ENCODE measurements around the gene KCNQ5.
"Not testable (repeated sequence)": the region's sequence is repeated elsewhere in the genome, so short reads cannot be mapped to it uniquely, and the experiment has no call there.

Gene KCNQ5

DNA sequence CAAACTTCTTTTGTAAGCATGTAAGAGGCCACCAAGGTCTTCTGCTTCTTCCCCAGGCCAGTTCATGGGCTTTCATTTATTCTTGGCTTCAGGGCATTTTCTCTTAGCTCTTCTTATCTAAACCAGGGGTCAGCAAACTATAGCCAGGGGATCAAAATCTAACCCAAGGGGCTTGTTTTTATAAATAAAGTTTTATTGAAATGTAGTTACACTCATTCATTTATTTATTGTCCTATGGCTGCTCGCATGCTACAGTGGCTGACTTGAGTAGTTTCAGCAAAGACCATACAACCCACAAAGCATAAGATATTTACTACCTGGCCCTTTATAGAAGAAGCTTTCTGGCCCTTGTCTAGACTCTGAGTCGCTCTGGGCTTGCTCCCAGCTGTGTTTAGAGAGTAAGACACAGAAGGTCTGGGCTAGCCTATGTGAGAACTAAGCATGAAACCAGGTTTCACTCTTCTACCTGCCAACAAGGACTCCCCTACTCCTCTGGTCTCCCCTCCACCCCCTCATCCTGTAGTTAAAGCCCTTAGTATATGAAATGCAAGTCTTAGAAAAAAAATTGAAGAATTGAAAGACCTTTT lies 560.2 kb downstream of the KCNQ5 start:
- H3K4me2 ChIP-seq (ENCODE audit: low read length): no peak overlapping the region
- no peaks in the 10 kb centered on the region for H3K27me3 ChIP-seq (ENCODE audit: control insufficient read depth, low read length)
- peaks cover 45% of the 10 kb centered on the region for H3K4me1 ChIP-seq (ENCODE audit: control insufficient read depth, low read length)
- H3K27ac ChIP-seq (ENCODE audit: low read depth, low read length): no peak overlapping the region
- H3F3A ChIP-seq (ENCODE audit: control insufficient read depth, insufficient read depth): peaks cover 19% of the 10 kb centered on the region
- TF ChIP-seq CTCF (IDR thresholded peaks at IDR 0.05; ENCODE audit: low read depth, low read length, poor library complexity, severe bottlenecking) (no peak), EZH2phosphoT487 (IDR thresholded peaks at IDR 0.05; ENCODE audit: borderline replicate concordance, low read length) (no peak)
- H3K36me3 ChIP-seq (ENCODE audit: control insufficient read depth, low read length): 0 out of 2 replicates have a peak, but pooled peaks cover 3% of the 10 kb centered on the region
- no peaks in the 10 kb centered on the region for H4K20me1 ChIP-seq (ENCODE audit: control insufficient read depth, insufficient read depth, low read depth, low read length)
- no peaks in the 10 kb centered on the region for H3K9me2 ChIP-seq (replicated peaks; ENCODE audit: control insufficient read depth, low read length)
- peaks cover 3% of the 10 kb centered on the region; the same call in 1 of the 2 replicates for H3K79me2 ChIP-seq (ENCODE audit: control insufficient read depth, low read length)
- H3K4me3 ChIP-seq (ENCODE audit: low read length): no peak overlapping the region
- no peaks in the 10 kb centered on the region for H3K9me3 ChIP-seq (ENCODE audit: control insufficient read depth, insufficient read depth, low read length)

DNA sequence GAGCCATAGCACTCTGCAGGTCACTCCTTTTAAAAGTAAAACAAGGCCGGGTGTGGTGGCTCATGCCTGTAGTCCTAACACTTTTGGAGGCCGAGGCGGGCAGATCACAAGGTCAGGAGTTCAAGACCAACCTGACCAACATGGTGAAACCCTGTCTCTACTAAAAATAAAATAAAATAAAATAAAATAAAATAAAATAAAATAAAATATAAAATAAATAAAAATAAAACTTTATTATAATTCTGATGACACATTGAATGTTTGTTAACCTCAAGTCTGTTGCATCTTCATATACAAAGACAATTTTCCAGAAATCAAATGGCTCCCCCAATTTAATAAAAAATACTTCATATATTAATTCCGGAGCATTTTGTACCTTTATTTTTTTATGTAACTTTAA lies 571.4 kb downstream of the KCNQ5 start:
- H3K79me2 ChIP-seq (ENCODE audit: control insufficient read depth, low read length); H3K27me3 ChIP-seq (ENCODE audit: control insufficient read depth, low read length); H3K4me2 ChIP-seq (ENCODE audit: low read length); H3K9me3 ChIP-seq (ENCODE audit: control insufficient read depth, insufficient read depth, low read length); H3K27ac ChIP-seq (ENCODE audit: low read depth, low read length); H3K9me2 ChIP-seq (replicated peaks; ENCODE audit: control insufficient read depth, low read length); H3F3A ChIP-seq (ENCODE audit: control insufficient read depth, insufficient read depth); H3K4me1 ChIP-seq (ENCODE audit: control insufficient read depth, low read length); H3K4me3 ChIP-seq (ENCODE audit: low read length); H4K20me1 ChIP-seq (ENCODE audit: control insufficient read depth, insufficient read depth, low read depth, low read length): not testable (repeated sequence)
- peaks cover 45% of the 10 kb centered on the region for H3K36me3 ChIP-seq (ENCODE audit: control insufficient read depth, low read length)

DNA sequence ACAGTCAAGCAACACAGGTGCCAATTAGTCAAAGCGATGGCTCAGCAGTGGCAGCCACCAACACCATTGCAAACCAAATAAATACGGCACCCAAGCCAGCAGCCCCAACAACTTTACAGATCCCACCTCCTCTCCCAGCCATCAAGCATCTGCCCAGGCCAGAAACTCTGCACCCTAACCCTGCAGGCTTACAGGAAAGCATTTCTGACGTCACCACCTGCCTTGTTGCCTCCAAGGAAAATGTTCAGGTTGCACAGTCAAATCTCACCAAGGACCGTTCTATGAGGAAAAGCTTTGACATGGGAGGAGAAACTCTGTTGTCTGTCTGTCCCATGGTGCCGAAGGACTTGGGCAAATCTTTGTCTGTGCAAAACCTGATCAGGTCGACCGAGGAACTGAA lies 572.9 kb downstream of the KCNQ5 start:
- TF ChIP-seq EZH2phosphoT487 (IDR thresholded peaks at IDR 0.05; ENCODE audit: borderline replicate concordance, low read length) (no peak), CTCF (IDR thresholded peaks at IDR 0.05; ENCODE audit: low read depth, low read length, poor library complexity, severe bottlenecking) (no peak)
- H3K4me2 ChIP-seq (ENCODE audit: low read length): no peak overlapping the region
- no peaks in the 10 kb centered on the region for H4K20me1 ChIP-seq (ENCODE audit: control insufficient read depth, insufficient read depth, low read depth, low read length)
- H3K9me2 ChIP-seq (replicated peaks; ENCODE audit: control insufficient read depth, low read length): no peaks in the 10 kb centered on the region
- no peaks in the 10 kb centered on the region; the same call in 1 of the 2 replicates for H3F3A ChIP-seq (ENCODE audit: control insufficient read depth, insufficient read depth)
- no peaks in the 10 kb centered on the region for H3K27me3 ChIP-seq (ENCODE audit: control insufficient read depth, low read length)
- no peaks in the 10 kb centered on the region for H3K79me2 ChIP-seq (ENCODE audit: control insufficient read depth, low read length)
- H3K4me1 ChIP-seq (ENCODE audit: control insufficient read depth, low read length): peaks cover 8% of the 10 kb centered on the region
- no peak overlapping the region for H3K4me3 ChIP-seq (ENCODE audit: low read length)
- peaks cover 45% of the 10 kb centered on the region for H3K36me3 ChIP-seq (ENCODE audit: control insufficient read depth, low read length)
- H3K9me3 ChIP-seq (ENCODE audit: control insufficient read depth, insufficient read depth, low read length): no peaks in the 10 kb centered on the region
- H3K27ac ChIP-seq (ENCODE audit: low read depth, low read length): no peak overlapping the region

DNA sequence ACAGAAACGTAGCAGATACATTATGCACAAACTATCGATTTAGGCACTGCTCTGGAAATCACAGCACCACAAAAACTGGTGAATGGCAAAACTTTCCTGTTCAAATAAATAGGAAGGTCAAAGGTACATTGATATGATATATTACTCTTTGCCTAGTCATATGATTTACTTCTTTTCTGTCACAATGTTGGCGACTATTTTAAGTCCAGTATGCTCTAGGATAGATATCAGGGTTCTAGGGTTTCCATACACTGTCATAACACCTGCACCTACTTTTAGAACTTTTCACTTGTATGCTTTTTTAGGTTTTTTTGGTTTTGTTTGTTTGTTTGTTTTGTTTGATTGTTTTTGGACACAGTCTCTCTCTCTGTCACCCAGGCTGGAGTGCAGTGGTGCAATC lies 578.4 kb downstream of the KCNQ5 start:
- no peak overlapping the region for H3K27ac ChIP-seq (ENCODE audit: low read depth, low read length)
- no peaks in the 10 kb centered on the region for H3K79me2 ChIP-seq (ENCODE audit: control insufficient read depth, low read length)
- H3K4me2 ChIP-seq (ENCODE audit: low read length): no peak overlapping the region
- peaks cover 8% of the 10 kb centered on the region for H3K4me1 ChIP-seq (ENCODE audit: control insufficient read depth, low read length)
- no peaks in the 10 kb centered on the region for H3K9me3 ChIP-seq (ENCODE audit: control insufficient read depth, insufficient read depth, low read length)
- H3K27me3 ChIP-seq (ENCODE audit: control insufficient read depth, low read length): no peaks in the 10 kb centered on the region
- H3K4me3 ChIP-seq (ENCODE audit: low read length): no peak overlapping the region
- peaks cover 20% of the 10 kb centered on the region for H3K36me3 ChIP-seq (ENCODE audit: control insufficient read depth, low read length)
- TF ChIP-seq CTCF (IDR thresholded peaks at IDR 0.05; ENCODE audit: low read depth, low read length, poor library complexity, severe bottlenecking) (no peak), EZH2phosphoT487 (IDR thresholded peaks at IDR 0.05; ENCODE audit: borderline replicate concordance, low read length) (no peak)
- H4K20me1 ChIP-seq (ENCODE audit: control insufficient read depth, insufficient read depth, low read depth, low read length): no peaks in the 10 kb centered on the region
- no peaks in the 10 kb centered on the region; the same call in 1 of the 2 replicates for H3F3A ChIP-seq (ENCODE audit: control insufficient read depth, insufficient read depth)
- no peaks in the 10 kb centered on the region for H3K9me2 ChIP-seq (replicated peaks; ENCODE audit: control insufficient read depth, low read length)

Measured in DOHH2 (cell line).